UCSD-AML1 (cell line): ENCODE data around the gene TP53I13.

Experiments used
- DNase-seq: peaks from one replicate; lab custom pipeline; 2025; ENCODE audit not compliant: unreplicated experiment; lab: John Stamatoyannopoulos, UW

Gene TP53I13

GRCh38 chr17:29567304-29567553, 1.3 kb upstream of the TP53I13 start:
- no peak for DNase-seq

- peak; percentile 75 for DNase-seq
Measured at GRCh38 chr17:29567554-29568330, 759 bp upstream of the TP53I13 start.

DNA sequence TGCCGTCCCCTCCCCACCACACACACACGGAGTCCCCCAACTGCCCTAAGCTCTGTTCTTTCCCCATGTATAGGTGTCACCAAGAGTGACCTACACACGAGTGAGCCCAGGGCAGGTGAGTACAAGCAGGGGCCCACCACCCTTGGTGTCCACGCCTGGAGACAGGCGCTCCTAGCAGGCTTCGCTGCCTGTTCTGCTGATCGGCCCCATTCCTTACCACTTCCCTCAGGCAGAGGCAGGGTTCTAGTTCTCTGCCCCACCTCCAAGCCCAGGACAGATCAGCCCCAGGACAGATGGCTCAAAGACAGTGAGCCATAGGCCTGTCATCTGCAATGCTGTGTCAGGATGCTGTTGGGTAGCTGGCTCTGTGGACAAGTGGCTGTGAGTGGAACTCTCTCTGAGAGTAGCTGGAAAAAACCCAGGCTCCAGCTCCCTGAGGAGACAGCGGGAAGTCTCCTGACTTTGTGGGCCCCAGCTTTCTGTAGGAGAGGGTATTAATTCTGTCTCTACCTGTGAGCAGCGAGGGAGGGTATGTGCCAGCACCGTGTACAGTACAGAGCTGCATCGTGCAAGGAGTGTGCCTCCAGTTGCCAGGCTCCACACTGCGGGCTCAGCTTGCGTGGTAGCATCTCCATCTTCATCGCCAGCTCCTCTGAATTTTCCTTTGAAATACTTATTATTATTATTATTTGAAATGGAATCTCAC, 897 bp downstream of the TP53I13 start:
- DNase-seq, result no peak

DNA sequence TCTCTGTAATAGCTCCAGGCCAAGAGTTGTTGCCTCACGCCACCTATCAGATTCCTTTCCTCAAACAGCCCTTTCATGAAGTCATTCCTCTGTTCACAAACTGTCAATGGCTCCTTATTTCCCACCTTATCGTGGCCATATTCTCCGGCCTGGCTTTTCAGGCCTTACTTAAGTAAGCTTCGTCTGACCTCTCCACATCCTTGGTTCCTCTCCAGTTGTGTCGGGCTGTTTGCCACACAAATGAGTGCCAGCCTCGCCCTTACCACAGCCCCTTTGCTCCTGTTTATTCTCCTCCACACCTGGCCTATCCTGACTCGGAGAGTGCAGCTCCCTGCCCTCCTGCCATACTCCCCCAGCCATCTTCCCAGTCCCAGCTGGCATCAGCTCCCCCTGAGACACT, 2.0 kb downstream of the TP53I13 start:
- no peak for DNase-seq

GRCh38 chr17:29571486-29571882, 3.0 kb downstream of the TP53I13 start:
- no peak for DNase-seq

DNA sequence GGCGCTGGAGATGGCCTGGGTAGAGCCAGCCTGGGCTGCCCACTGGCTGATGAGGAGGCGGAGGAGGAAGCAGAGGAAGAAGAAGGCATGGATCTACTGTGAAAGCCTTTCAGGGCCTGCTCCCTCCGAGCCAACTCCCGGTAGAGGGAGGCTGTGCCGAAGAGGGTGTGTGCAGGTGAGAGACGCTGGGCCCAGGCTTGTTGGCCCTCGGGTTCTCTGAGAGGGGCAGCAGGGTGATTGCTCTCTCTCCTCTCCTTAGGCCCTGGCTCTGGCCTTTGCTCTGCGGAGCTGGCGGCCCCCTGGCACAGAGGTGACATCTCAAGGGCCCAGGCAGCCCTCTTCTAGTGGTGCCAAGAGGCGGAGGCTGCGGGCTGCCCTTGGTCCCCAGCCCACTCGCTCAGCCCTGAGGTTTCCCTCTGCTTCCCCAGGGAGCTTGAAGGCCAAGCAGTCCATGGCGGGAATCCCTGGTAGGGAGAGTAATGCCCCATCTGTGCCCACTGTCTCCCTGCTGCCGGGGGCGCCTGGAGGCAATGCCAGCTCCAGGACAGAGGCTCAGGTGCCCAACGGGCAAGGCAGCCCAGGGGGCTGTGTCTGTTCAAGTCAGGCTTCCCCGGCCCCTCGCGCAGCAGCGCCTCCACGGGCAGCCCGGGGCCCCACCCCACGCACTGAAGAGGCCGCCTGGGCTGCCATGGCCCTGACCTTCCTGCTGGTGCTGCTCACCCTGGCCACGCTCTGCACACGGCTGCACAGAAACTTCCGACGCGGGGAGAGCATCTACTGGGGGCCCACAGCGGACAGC, 3.6 kb downstream of the TP53I13 start:
- no peak for DNase-seq

DNA sequence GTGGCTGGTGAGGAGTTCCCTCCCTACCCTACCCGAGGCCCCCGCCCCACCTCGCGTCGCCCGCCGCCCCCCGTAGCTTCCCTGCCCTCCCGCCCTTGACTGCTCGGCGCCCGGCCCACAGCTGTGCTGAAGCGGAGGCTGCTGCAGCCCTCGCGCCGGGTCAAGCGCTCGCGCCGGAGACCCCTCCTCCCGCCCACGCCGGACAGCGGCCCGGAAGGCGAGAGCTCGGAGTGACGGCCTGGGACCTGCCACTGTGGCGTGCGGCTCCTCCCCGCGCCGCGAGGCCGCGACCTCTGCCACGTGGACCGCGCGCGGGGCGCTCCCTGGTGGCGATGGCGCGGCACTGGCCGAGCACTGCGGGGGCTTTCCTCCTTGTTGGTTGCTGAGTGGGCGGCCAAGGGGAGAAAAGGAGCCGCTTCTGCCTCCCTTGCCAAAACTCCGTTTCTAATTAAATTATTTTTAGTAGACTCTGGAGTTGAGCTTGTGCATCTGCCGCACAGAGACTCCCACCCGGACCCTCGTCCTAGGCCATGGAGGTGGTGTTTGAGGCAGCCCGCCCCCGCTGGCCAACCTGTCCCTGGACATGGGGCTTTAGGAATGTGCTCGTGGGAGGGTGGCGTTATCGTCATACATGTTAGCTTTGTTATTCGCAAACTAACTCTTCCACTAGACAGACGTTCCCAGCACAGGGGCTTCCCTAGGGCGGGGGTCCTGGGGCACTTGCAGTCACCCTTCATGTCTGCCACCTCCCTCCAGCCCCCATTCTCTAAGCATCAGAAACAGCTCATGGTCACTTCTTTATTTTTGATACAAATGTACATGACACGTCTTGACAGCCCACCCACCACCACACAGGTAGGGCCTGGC, 4.4 kb downstream of the TP53I13 start:
- no peak for DNase-seq

GRCh38 chr17:29573558-29573869, 5.0 kb downstream of the TP53I13 start:
- no peak for DNase-seq

DNA sequence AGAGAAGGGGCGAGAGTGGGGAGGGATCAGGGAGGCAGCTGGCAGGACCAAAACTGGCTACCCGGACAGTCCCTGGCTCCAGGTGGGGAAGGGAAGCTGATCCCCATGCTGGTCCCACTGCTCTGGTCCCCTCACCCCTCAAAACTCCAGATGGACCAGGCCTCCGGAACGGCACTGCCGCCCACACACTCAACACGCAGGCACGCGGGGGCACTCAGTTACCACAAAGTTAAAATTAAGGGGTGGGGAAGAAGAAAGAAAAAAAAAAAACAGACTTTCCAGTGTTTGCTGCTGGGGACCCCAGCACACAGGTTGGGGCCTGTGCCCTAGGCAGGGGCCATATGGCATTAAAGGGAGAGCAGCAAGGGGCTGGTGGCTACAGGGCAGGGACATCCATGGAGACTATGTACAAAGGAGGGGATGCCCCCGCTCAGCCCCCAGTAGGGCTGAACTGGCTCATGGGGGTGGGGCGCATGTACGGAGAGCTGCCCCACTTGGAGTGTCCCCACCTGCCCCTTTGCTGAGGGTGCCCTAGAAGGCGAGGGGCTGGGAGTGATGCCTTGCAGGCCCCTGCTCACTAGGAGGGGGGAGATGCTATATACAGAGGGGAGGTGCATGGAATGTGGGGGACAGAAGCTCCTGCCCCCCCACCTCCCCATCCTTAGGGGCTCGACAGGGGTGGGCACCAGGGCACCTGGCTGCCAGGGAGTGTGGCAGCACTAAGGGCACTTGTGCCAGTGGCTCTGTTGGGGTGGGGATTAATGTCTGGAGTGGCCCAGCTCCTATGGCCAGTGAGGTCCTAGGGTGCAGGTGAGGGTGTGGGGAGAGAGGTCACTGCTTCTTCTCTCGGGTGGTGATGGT, 5.6 kb downstream of the TP53I13 start:
- no peak for DNase-seq

- no peak for DNase-seq
Measured at GRCh38 chr17:29574732-29575510, 6.4 kb downstream of the TP53I13 start.

GRCh38 chr17:29575511-29576213, 7.2 kb downstream of the TP53I13 start:
- no peak for DNase-seq

- DNase-seq, result no peak
Measured at GRCh38 chr17:29576214-29577000, 7.9 kb downstream of the TP53I13 start.

DNA sequence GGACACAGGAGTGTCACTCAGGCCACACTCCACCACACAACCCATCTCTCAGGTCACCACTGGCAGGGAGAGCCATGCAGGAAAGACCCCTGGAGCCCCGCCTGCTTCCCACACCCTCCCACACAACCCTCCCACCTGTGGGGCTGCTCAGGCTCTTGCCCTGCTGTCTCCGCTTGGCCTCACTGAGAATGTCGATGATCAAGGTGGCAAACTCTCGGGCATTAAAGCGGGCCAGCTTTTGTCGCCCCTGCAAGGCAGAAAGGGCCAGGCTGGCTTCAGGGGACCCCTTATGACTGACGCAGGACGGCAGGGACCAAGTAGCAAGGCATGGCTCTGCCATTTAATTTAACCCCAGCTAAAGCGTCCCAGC, 8.5 kb downstream of the TP53I13 start:
- no peak for DNase-seq

- no peak for DNase-seq
Measured at GRCh38 chr17:29577385-29578211, 9.1 kb downstream of the TP53I13 start.

GRCh38 chr17:29578626-29579485, 10.4 kb downstream of the TP53I13 start:
- DNase-seq, result no peak
